Testis (tissue), 2 donors: ENCODE data around the gene TMEM267.

ENCODE experiments used
- CTCF ChIP-seq, 3 experiments: fragments of 450-650 bp in 2 of 3; fragments of 200-600 bp in 1 of 3; sonication (generic) in 1 of 3; IDR thresholded peaks; one replicate each; pipeline ENCODE4 v1.5.1; 2016 to 2019; ENCODE audit warnings: antibody characterized with exemption in 3 of 3, mild to moderate bottlenecking in 2 of 3, moderate library complexity in 1 of 3
- POLR2A ChIP-seq: fragments of 450-650 bp; IDR thresholded peaks from one replicate; pipeline ENCODE4 v1.6.1; 2017; ENCODE audit warnings: antibody characterized with exemption, mild to moderate bottlenecking, moderate library complexity

GRCh38 chr5:43415935-43416802, 67.5 kb downstream of the TMEM267 start:
- TF ChIP-seq CTCF (IDR thresholded peaks at IDR 0.05) (no peak), POLR2A (no peak)
